ENCODE data around the gene OSGEP. TPM values are rescaled to one million over a fixed set of nuclear protein-coding genes. Genes with fewer than 3 reads are reported as not detected.
"Not testable (repeated sequence)": the region's sequence is repeated elsewhere in the genome, so short reads cannot be mapped to it uniquely, and the experiment has no call there.

Gene OSGEP
- total RNA-seq, 2 donors from 2014 or later = 48.9 to 55.3 TPM

DNA sequence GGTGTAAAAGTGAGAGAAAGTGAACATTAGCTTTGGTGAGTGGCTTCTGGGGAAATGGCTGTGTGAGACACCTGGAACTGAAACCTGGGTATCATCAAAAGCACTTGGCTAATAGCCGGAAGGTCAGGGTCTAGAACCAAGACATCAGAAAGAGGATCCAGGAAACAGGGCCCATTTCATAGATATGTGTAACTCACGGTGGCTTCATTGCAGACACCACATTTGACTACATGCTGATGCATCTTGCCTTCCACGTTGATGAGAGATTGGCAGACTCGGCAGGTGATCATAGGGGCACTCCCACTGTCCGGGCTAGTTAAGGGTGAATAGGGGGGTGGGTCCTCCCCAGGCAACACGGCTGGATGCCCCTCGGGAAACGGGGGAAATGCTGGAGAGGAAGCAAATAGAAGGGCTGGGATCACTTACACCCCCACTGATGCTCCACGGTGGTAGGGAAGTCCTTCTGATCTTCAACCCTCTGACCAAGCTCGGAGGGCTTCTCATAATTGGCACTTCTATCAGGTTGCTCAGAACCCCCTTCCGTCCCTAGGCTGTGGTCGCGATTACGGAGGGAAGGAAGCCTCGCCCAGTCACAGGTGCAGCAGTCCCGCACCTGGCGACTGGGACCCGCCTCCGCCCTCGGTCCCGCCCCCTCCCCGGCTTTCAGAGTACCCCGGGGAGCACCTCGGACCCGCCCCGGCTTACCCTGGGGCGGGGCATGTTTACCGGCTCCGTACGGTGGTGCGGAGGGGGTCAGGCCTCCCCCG is 6.0 kb upstream of the OSGEP start:
- peak; percentile 11 for ATAC-seq
- no peaks in the 10 kb centered on the region for H3K27me3 Mint-ChIP-seq
- H3K9me3 ChIP-seq (ENCODE audit: control insufficient read depth, low read length, poor library complexity, severe bottlenecking) = no peaks in the 10 kb centered on the region
- H3K27ac Mint-ChIP-seq = peak overlapping the region; percentile 82
- H3K4me3 Mint-ChIP-seq = peak overlapping the region; percentile 96
- H3K4me1 Mint-ChIP-seq = peaks cover 31% of the 10 kb centered on the region
- peak; percentile 44 to 71 (median 62) for DNase-seq
- H3K36me3 Mint-ChIP-seq (ENCODE audit: low read depth) = peaks cover 9% of the 10 kb centered on the region

DNA sequence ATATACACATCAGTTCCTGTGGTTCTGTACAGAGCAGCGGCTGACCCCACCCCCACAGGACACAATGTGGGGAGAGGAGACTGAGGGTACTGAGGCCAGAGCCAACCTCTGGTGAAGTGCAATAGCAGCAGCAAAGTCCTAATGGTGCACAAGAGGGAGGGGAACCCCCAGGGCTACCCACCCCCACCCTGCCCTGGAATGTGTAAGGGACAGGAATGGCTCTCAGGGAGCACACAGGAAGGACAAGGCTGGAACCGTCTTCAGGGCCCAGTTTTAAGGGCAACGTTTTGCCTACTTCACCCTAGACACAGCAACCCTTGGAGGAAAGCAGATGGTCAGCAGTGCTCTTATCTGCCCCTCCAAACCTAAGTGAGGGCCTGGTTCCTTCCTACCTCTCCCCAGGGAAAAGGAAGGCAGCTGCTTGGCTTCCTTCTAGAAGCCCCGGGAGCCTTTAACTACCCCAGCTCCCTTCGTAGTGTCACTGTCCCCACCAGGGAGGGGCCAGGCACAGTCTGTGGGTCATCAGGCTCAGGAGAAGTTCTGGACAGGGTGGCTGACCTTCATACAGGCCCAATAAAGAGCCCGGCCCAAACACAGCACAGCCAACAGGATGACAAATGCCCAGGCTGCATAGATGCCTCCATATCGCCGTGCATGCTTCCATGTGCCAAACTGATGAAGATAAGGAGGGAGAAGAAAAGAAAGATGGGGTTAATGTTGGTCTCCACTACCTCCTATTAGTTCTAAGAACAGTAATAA is 3.6 kb upstream of the OSGEP start:
- no peak for ATAC-seq
- Mint-ChIP-seq H3K27me3 (no peaks in the 10 kb centered on the region), H3K4me3 (no peak overlapping the region), H3K36me3 (ENCODE audit: low read depth) (peaks cover 9% of the 10 kb centered on the region), H3K4me1 (peaks cover 29% of the 10 kb centered on the region), H3K27ac (no peak overlapping the region)
- no peak for DNase-seq
- H3K9me3 ChIP-seq (ENCODE audit: control insufficient read depth, low read length, poor library complexity, severe bottlenecking) = no peaks in the 10 kb centered on the region

DNA sequence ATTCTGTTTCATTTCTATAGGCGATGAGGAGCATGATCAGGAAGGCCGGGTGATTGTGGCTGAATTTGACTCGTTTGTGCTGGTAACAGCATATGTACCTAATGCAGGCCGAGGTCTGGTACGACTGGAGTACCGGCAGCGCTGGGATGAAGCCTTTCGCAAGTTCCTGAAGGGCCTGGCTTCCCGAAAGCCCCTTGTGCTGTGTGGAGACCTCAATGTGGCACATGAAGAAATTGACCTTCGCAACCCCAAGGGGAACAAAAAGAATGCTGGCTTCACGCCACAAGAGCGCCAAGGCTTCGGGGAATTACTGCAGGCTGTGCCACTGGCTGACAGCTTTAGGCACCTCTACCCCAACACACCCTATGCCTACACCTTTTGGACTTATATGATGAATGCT is 2.4 kb upstream of the OSGEP start:
- no peak overlapping the region for H3K27ac Mint-ChIP-seq
- no peaks in the 10 kb centered on the region for H3K9me3 ChIP-seq (ENCODE audit: control insufficient read depth, low read length, poor library complexity, severe bottlenecking)
- H3K27me3 Mint-ChIP-seq = no peaks in the 10 kb centered on the region
- H3K36me3 Mint-ChIP-seq (ENCODE audit: low read depth) = peaks cover 9% of the 10 kb centered on the region
- H3K4me1 Mint-ChIP-seq = peaks cover 26% of the 10 kb centered on the region
- H3K4me3 Mint-ChIP-seq = no peak overlapping the region
- DNase-seq (no peak), ATAC-seq (no peak)

DNA sequence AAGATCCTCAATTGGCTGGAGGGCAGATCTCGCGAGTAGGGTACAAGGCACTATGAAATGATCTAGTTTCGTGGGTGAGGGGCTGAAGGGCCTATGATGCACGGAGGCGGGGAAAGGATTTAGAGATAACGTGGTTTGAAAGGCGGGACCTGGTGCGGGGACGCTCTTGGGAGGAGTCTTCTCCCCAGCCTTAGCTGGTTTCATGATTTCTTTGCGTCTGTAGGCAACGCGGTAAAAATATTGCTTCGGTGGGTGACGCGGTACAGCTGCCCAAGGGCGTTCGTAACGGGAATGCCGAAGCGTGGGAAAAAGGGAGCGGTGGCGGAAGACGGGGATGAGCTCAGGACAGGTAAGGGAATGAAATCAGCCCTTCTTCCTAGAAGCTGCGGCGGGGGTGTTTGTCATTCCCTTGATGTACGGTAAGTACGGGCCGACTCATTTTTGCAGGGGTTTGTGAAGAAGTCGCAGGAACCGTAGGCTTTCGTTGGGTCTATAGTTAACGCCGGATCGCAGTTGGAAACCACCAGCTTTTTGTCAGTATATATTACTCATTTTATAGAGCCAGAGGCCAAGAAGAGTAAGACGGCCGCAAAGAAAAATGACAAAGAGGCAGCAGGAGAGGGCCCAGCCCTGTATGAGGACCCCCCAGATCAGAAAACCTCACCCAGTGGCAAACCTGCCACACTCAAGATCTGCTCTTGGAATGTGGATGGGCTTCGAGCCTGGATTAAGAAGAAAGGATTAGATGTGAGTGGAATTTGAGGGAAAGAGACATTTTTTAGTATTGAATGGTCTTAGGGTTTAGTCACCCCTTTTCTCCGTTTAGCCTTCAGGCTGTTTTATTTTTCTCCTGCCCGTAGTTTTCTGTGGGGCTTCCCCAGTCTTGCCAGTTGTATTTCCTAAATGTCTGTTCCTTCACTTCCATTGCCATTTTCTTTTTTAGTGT is 1.0 kb upstream of the OSGEP start:
- peak; percentile 74 for ATAC-seq
- no peaks in the 10 kb centered on the region for H3K9me3 ChIP-seq (ENCODE audit: control insufficient read depth, low read length, poor library complexity, severe bottlenecking)
- Mint-ChIP-seq H3K27me3 (no peaks in the 10 kb centered on the region), H3K4me1 (peaks cover 19% of the 10 kb centered on the region), H3K36me3 (ENCODE audit: low read depth) (peaks cover 11% of the 10 kb centered on the region), H3K27ac (no peak overlapping the region), H3K4me3 (no peak overlapping the region)
- peak; percentile 11 to 67 (median 54) for DNase-seq

DNA sequence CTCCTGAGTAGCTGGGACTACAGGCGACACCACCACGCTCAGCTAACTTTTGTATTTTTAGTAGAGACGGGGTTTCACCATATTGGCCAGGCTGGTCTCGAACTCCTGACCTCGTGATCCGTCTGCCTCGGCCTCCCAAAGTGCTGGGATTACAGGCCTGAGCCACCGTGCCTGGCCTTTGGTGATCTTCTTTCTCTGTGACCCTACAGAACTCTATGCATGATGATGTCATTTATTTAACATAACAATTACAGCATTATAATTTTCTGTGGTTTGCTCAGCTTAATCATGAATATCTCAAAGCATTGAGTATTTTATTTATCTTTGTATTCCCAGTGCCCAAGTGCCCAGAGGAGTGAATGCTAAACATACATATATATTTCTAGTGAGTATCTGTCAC is 1.8 kb downstream of the OSGEP start:
- not testable (repeated sequence) for H3K4me1 Mint-ChIP-seq; H3K27me3 Mint-ChIP-seq; ATAC-seq; H3K4me3 Mint-ChIP-seq; H3K9me3 ChIP-seq (ENCODE audit: control insufficient read depth, low read length, poor library complexity, severe bottlenecking); DNase-seq
- Mint-ChIP-seq H3K36me3 (ENCODE audit: low read depth) (peaks cover 17% of the 10 kb centered on the region), H3K27ac (peak overlapping the region; percentile 80)

DNA sequence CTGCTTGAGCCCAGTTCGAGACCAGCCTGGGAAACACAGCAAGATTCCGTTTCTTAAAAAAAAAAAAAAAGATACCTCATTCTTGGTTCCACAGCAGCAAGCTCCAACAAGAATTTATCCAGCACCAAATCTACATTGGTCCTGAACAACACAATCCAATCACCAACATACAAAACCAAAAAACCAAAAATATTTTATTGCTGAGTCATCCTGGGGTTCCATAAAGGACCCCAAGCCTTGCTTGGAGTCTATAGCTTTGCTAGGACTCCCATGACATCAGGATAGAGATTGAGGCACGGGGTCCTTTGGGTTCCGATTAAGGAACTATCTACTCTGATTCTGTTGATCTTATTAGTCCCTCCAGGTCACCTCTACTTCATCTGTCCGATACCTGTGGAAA is 7.7 kb downstream of the OSGEP start:
- no peak for DNase-seq
- ATAC-seq = no peak

DNA sequence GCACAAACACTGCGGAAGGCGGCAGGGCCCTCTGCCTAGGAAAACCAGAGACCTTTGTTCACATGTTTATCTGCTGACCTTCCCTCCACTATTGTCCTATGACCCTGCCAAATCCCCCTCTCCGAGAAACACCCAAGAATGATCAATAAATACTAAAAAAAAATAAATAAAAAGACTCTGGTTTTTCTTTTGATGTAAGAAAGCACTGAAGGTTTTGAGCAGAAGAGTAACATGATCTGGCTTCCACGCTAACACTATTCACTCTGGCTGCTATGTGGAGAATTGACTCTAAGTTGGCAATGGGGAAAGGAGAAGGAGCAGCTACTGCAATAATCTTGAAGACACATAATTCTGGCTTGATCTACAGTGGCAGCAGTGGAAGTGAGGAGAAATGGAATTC is 11.0 kb downstream of the OSGEP start:
- not testable (repeated sequence) for H3K4me3 Mint-ChIP-seq; H3K27me3 Mint-ChIP-seq; DNase-seq; ATAC-seq; H3K27ac Mint-ChIP-seq; H3K9me3 ChIP-seq (ENCODE audit: control insufficient read depth, low read length, poor library complexity, severe bottlenecking)
- Mint-ChIP-seq H3K36me3 (ENCODE audit: low read depth) (peaks cover 14% of the 10 kb centered on the region), H3K4me1 (peaks cover 24% of the 10 kb centered on the region)

More for the DNA sequence above, 7.7 kb downstream of the OSGEP start:
- Mint-ChIP-seq H3K36me3 (ENCODE audit: low read depth) (peaks cover 20% of the 10 kb centered on the region), H3K27ac (no peak overlapping the region), H3K27me3 (no peaks in the 10 kb centered on the region), H3K4me3 (no peak overlapping the region), H3K4me1 (peaks cover 7% of the 10 kb centered on the region)
- no peaks in the 10 kb centered on the region for H3K9me3 ChIP-seq (ENCODE audit: control insufficient read depth, low read length, poor library complexity, severe bottlenecking)

DNA sequence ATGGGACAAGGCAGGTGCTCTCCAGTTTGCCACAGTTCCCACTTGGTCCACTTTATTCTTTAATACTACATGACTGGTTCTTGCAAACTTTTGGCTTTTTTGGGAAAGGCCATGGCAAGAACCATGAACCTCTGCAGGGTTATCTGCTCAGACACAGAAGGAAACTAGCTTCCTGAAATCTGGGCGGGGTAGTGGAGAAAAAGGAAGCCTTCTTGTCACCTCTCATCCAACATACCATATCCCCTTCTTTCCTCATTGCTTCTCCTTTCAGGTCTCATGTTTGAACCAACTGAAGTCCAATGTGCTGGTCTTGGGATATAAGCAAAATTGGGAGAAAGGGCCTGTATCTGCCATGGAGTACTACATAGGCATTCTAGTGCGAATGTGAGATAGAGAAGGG is 13.2 kb downstream of the OSGEP start:
- H3K9me3 ChIP-seq (ENCODE audit: control insufficient read depth, low read length, poor library complexity, severe bottlenecking) = no peaks in the 10 kb centered on the region
- H3K4me3 Mint-ChIP-seq = peak overlapping the region; percentile 22
- ATAC-seq (no peak), DNase-seq (no peak)
- no peaks in the 10 kb centered on the region for H3K27me3 Mint-ChIP-seq
- peak overlapping the region; percentile 68 for H3K27ac Mint-ChIP-seq
- H3K36me3 Mint-ChIP-seq (ENCODE audit: low read depth) = peaks cover 4% of the 10 kb centered on the region
- H3K4me1 Mint-ChIP-seq = peaks cover 21% of the 10 kb centered on the region

DNA sequence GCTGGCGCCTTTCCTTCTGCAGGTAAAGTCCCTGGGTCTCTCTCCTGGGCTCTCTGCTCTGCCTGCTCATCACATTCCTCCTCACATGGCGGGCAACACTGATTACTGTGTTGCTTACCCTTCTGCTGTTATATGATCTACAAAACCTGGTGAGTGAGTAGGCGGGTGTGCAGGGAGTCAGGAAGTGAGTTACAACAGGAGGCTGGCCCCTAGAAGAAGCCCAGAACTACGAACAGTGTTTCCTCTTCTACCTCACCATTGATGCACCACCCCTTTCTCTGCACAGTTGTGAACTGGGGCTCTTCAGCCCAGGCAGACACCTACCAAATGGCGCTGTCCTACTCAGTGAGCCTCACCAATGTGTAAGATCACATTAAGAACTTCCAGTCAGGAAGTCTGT is 13.7 kb downstream of the OSGEP start:
- peak overlapping the region; percentile 22 for H3K4me3 Mint-ChIP-seq
- H3K27ac Mint-ChIP-seq = peak overlapping the region; percentile 68
- H3K9me3 ChIP-seq (ENCODE audit: control insufficient read depth, low read length, poor library complexity, severe bottlenecking) = no peaks in the 10 kb centered on the region
- no peaks in the 10 kb centered on the region for H3K27me3 Mint-ChIP-seq
- H3K36me3 Mint-ChIP-seq (ENCODE audit: low read depth) = peaks cover 4% of the 10 kb centered on the region
- H3K4me1 Mint-ChIP-seq = peaks cover 21% of the 10 kb centered on the region
- ATAC-seq = peak; percentile 99
- DNase-seq = no peak

DNA sequence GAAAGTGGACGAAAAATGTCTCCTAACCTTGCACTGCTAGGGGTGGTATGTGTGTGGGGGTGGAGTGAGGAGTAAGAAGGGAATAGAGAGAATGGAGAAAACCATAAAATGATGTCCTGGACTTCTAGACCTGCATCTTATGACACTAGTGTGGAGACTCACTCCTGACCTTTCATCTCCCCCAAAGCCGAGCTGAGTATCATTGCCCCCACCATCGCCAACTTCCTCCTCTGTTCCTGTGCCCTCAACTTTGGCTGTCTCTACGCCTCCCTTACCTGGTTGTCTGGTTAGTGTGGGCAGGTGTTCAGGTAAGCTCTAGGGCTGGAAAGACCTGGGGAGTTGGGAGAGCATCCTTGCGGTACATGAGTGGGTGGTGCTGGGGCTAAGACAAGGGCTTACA is 14.1 kb downstream of the OSGEP start:
- Mint-ChIP-seq H3K27me3 (no peaks in the 10 kb centered on the region), H3K27ac (peak overlapping the region; percentile 68), H3K4me1 (peaks cover 21% of the 10 kb centered on the region), H3K36me3 (ENCODE audit: low read depth) (peaks cover 4% of the 10 kb centered on the region), H3K4me3 (peak overlapping the region; percentile 22)
- ATAC-seq = no peak
- no peak for DNase-seq
- no peaks in the 10 kb centered on the region for H3K9me3 ChIP-seq (ENCODE audit: control insufficient read depth, low read length, poor library complexity, severe bottlenecking)

DNA sequence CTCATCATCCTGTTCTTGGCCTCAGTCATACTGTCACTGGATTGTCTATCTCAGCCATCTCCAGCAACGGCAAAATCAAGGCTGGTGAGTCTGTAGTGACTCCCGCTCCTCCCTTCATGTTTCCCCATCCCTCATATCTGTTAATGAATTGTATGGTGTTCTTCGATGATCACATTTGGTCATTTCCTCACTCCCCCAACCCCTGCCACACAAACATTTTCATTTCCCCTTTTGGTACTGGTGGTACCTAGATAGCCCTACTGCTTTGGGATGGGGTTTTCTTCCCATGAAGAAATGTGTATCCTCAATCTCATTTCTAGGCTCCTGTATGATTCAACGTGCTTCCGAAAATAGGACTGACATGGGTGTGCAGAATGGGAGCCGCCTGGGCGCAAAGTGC is 15.9 kb downstream of the OSGEP start:
- no peaks in the 10 kb centered on the region for H3K9me3 ChIP-seq (ENCODE audit: control insufficient read depth, low read length, poor library complexity, severe bottlenecking)
- no peak overlapping the region for H3K27ac Mint-ChIP-seq
- no peaks in the 10 kb centered on the region for H3K27me3 Mint-ChIP-seq

DNA sequence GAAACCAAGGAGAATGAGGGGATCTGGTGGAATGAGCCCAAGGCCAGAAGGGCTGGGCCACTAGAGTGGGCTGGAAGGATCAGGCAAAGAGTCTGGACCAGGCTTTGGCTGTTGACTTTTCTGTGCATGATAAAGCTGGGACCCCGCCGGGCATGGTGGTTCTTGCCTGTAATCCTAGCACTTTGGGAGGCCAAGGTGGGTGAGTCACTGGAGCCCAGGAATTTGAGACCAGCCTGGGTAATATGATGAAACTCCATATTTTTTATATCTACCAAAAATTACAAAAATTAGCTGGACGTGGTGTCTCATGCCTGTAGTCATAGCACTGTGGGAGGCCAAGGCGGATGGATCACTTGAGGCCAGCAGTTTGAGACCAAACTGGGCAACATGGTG is 18.3 kb downstream of the OSGEP start:
- no peak for DNase-seq
- no peak for ATAC-seq
- H3K27ac Mint-ChIP-seq = no peak overlapping the region
- peaks cover 14% of the 10 kb centered on the region for H3K4me1 Mint-ChIP-seq
- peaks cover 2% of the 10 kb centered on the region for H3K36me3 Mint-ChIP-seq (ENCODE audit: low read depth)
- no peaks in the 10 kb centered on the region for H3K27me3 Mint-ChIP-seq
- no peaks in the 10 kb centered on the region for H3K9me3 ChIP-seq (ENCODE audit: control insufficient read depth, low read length, poor library complexity, severe bottlenecking)
- H3K4me3 Mint-ChIP-seq = no peak overlapping the region

More for the DNA sequence above, 15.9 kb downstream of the OSGEP start:
- Mint-ChIP-seq H3K4me3 (peak overlapping the region; percentile 64), H3K36me3 (ENCODE audit: low read depth) (peaks cover 4% of the 10 kb centered on the region), H3K4me1 (peaks cover 21% of the 10 kb centered on the region)
- DNase-seq = no peak
- ATAC-seq = no peak

Measured in T-helper 17 cell (primary cell).